Keratinocyte (primary cell): ENCODE measurements around the gene MICU2. TPM values are rescaled to one million over a fixed set of nuclear protein-coding genes. Genes with fewer than 3 reads are reported as not detected.

Source experiments
- DNase-seq: peaks from one replicate; pipeline ENCODE4 v3.0.0-alpha.2; 2011; ENCODE audit warnings: low read depth, missing footprints, low spot score
- FAIRE-seq: peaks from 2 replicates; lab custom pipeline; 2011; peaks lifted over from hg19 to GRCh38; lab: Jason Lieb, UNC
- H2AFZ ChIP-seq: 2 replicates; pipeline ENCODE4 v1.6.0; 2012; ENCODE audit warnings: low read length, control low read depth, inconsistent platforms; ENCODE audit not compliant: control insufficient read depth
- H3K27ac ChIP-seq: 2 replicates; pipeline ENCODE4 v1.5.1; 2011; ENCODE audit warnings: low read length; ENCODE audit not compliant: control insufficient read depth, insufficient read depth
- H3K27me3 ChIP-seq: 3 replicates; pipeline ENCODE4 v1.6.0; 2011; ENCODE audit warnings: low read length; ENCODE audit not compliant: control insufficient read depth, insufficient read depth; ENCODE audit errors: extremely low read depth
- H3K36me3 ChIP-seq, 2 experiments: 2 replicates in 1 of 2; 3 replicates in 1 of 2; pipeline ENCODE4 v1.5.1; 2011; ENCODE audit warnings: low read length in 2 of 2, mild to moderate bottlenecking in 1 of 2; ENCODE audit not compliant: control insufficient read depth in 2 of 2, insufficient read depth in 2 of 2; ENCODE audit errors: extremely low read depth in 1 of 2
- H3K4me1 ChIP-seq: 3 replicates; pipeline ENCODE4 v1.5.1; 2011; ENCODE audit warnings: low read length; ENCODE audit not compliant: control insufficient read depth, insufficient read depth; ENCODE audit errors: extremely low read depth
- H3K4me2 ChIP-seq: 3 replicates; pipeline ENCODE4 v1.6.0; 2011; ENCODE audit warnings: low read depth, low read length; ENCODE audit not compliant: control insufficient read depth, insufficient read depth; ENCODE audit errors: extremely low read depth
- H3K4me3 ChIP-seq, 3 experiments: fragments of 200-600 bp in 1 of 3; sonication (generic) in 1 of 3; 2 replicates in 2 of 3; 3 replicates in 1 of 3; pipeline ENCODE4 v1.5.1; 2011 to 2016; ENCODE audit warnings: low read length in 3 of 3, mild to moderate bottlenecking in 3 of 3, control low read depth in 2 of 3, inconsistent platforms in 1 of 3, low read depth in 1 of 3, mixed read lengths in 1 of 3, mixed run types in 1 of 3, moderate library complexity in 1 of 3; ENCODE audit not compliant: control insufficient read depth in 2 of 3, insufficient read depth in 2 of 3; ENCODE audit errors: extremely low read depth in 1 of 3
- H3K79me2 ChIP-seq: 2 replicates; pipeline ENCODE4 v1.6.0; 2012; ENCODE audit warnings: low read length; ENCODE audit not compliant: control insufficient read depth, insufficient read depth
- H3K9ac ChIP-seq: 3 replicates; pipeline ENCODE4 v1.6.0; 2011; ENCODE audit warnings: low read length; ENCODE audit not compliant: control insufficient read depth, insufficient read depth; ENCODE audit errors: extremely low read depth
- H3K9me1 ChIP-seq: 3 replicates; pipeline ENCODE4 v1.6.0; 2011; ENCODE audit warnings: low read length; ENCODE audit not compliant: control insufficient read depth, insufficient read depth; ENCODE audit errors: extremely low read depth
- H3K9me3 ChIP-seq: 2 replicates; pipeline ENCODE4 v1.5.1; 2012; ENCODE audit warnings: low read depth, low read length; ENCODE audit not compliant: control insufficient read depth
- H4K20me1 ChIP-seq: 3 replicates; pipeline ENCODE4 v1.6.0; 2011; ENCODE audit warnings: low read length; ENCODE audit not compliant: control insufficient read depth, insufficient read depth; ENCODE audit errors: extremely low read depth
- EZH2 ChIP-seq: IDR thresholded peaks from one replicate; pipeline ENCODE4 v1.6.1; 2012; ENCODE audit warnings: inconsistent platforms, mild to moderate bottlenecking, low read length, moderate library complexity
- dilution Hi-C: fragments of 300-500 bp; cut with MboI; formaldehyde crosslinking; loops from one replicate; pipeline ENCODE4 v1.7.0; 2020; ENCODE audit warnings: low sequenced_read_pairs; ENCODE audit not compliant: extremely low pct_ligation_motif_present
- polyA plus RNA-seq, 5 experiments: library from polyadenylated mRNA; depleted of rRNA in 3 of 5; stranded (reverse) in 3 of 5; stranded (forward) in 1 of 5; unstranded in 1 of 5; fragments of >200 nt; gene quantifications; 1 replicate in 1 of 5; 2 replicates in 3 of 5; 3 replicates in 1 of 5; pipeline versions ENCODE4 v1.2.1 to v1.2.3, GENCODE V29; 2011 to 2012; ENCODE audit warnings: missing spikeins in 2 of 5, low read depth in 1 of 5, low replicate concordance in 1 of 5
- TF ChIP-seq, protein P1 (sequence below), 3 experiments: IDR thresholded peaks in 1 of 3; conservative IDR thresholded peaks in 1 of 3; optimal IDR thresholded peaks in 1 of 3; 2 replicates in 2 of 3; 3 replicates in 1 of 3; pipeline versions ENCODE3 to v1.5.1; 2011; ENCODE audit warnings: low read length in 3 of 3, mild to moderate bottlenecking in 3 of 3, moderate library complexity in 2 of 3, control low read depth in 1 of 3, inconsistent platforms in 1 of 3; ENCODE audit not compliant: insufficient read depth in 2 of 3; ENCODE audit errors: extremely low read depth in 1 of 3

Gene MICU2
- polyA plus RNA-seq, 1 donor (not counting 4 experiments of a cell fraction or from before 2014, with no cell fraction given) = 42.9 TPM

DNA sequence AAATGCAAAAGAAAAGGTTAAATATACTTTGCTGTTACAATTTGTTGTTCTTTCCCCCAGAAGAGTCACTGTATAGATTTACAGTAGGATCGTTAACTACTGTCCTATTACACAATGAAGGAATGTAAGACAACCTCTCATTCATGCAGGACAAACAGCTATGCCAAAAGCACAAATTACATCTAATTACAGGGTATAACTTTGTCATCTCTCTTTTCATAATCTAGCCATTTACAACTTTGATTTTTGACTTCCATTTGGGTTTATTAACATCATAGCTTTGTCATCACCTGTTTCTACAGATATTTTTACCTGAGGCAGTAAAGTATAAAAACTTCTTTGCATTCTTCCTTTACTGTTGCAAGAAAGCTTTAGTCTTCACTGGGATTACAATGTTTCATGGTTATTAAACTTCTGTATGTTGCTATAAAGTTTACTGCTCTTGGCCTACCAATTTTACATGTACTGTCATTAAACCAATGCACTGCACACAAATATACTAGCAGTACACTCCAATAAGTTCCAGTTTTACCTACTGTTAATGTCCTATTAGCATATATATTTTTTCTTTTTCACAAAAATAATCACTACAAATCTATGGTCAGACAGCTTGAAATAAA lies 18.9 kb downstream of the MICU2 start:
- H3K4me3 ChIP-seq = no peak overlapping the region
- H3K9me3 ChIP-seq = peaks cover 2% of the 10 kb centered on the region
- peaks cover 2% of the 10 kb centered on the region for H3K4me1 ChIP-seq
- DNase-seq (no peak), FAIRE-seq (no peak)
- H3K4me2 ChIP-seq = no peak overlapping the region
- dilution Hi-C loops = no loop called here
- no peak for TF ChIP-seq EZH2
- H2AFZ ChIP-seq = no peak overlapping the region
- peaks cover 41% of the 10 kb centered on the region for H3K79me2 ChIP-seq
- no peaks in the 10 kb centered on the region for H3K36me3 ChIP-seq
- H3K9ac ChIP-seq = no peak overlapping the region
- H3K27me3 ChIP-seq = no peaks in the 10 kb centered on the region
- H3K27ac ChIP-seq = no peak overlapping the region
- no peaks in the 10 kb centered on the region for H3K9me1 ChIP-seq
- H4K20me1 ChIP-seq = no peaks in the 10 kb centered on the region

DNA sequence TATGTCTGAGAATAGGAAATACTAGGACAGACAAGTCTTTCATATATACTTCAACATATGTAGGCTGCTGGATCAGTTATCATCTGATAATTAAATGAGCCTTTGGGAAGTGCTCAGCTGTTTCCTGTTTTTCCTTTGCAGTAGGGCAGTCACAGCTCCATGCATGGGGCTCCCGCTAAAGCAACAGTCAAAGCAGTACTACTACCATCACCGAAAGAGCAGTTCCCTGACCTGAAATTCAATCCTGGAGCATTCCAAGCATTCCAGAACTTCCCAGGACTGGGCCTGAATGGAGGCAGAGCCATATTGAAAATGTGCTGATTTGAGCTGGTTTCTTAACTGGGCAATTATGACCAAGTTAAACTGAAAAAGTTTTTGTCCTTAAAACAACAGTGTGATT lies 20.5 kb downstream of the MICU2 start:
- Histone ChIP-seq H3K79me2 (peaks cover 32% of the 10 kb centered on the region), H3K9me3 (peaks cover 2% of the 10 kb centered on the region), H2AFZ (no peak overlapping the region), H3K9ac (no peak overlapping the region), H3K4me1 (peaks cover under 1% of the 10 kb centered on the region), H3K4me3 (no peak overlapping the region), H3K27ac (no peak overlapping the region), H3K9me1 (no peaks in the 10 kb centered on the region), H4K20me1 (no peaks in the 10 kb centered on the region), H3K4me2 (no peak overlapping the region), H3K27me3 (no peaks in the 10 kb centered on the region), H3K36me3 (no peaks in the 10 kb centered on the region)
- no peak for FAIRE-seq
- dilution Hi-C loops = no loop called here
- DNase-seq = no peak
- TF ChIP-seq, protein P1, sequence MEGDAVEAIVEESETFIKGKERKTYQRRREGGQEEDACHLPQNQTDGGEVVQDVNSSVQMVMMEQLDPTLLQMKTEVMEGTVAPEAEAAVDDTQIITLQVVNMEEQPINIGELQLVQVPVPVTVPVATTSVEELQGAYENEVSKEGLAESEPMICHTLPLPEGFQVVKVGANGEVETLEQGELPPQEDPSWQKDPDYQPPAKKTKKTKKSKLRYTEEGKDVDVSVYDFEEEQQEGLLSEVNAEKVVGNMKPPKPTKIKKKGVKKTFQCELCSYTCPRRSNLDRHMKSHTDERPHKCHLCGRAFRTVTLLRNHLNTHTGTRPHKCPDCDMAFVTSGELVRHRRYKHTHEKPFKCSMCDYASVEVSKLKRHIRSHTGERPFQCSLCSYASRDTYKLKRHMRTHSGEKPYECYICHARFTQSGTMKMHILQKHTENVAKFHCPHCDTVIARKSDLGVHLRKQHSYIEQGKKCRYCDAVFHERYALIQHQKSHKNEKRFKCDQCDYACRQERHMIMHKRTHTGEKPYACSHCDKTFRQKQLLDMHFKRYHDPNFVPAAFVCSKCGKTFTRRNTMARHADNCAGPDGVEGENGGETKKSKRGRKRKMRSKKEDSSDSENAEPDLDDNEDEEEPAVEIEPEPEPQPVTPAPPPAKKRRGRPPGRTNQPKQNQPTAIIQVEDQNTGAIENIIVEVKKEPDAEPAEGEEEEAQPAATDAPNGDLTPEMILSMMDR (optimal IDR thresholded peaks at IDR 0.05 in 1 of 3, IDR thresholded peaks at IDR 0.05 in 1 of 3, conservative IDR thresholded peaks at IDR 0.05 in 1 of 3; ENCODE audit: extremely low read depth in 1 of 3, insufficient read depth in 2 of 3, low read length in 3 of 3) = no peak
- TF ChIP-seq EZH2 = no peak

DNA sequence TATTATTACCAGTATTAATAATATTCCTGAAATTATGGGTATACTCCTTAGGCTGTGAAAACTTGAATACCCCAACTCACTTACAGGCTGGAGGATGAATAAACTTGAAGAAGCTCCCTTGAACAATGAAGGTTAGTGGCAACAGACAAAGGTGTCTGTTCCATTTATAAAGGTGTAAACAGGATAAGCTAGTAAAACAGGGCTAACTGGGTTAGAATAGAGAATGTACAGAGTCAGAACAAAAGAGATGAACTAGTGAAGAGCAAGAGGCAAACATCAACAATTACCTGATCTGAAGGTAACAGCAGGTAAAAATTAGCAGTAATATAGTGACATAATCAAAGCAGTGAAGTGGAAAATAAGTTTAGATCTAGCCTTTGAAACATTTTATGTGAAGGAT lies 23.2 kb downstream of the MICU2 start:
- Histone ChIP-seq H2AFZ (no peak overlapping the region), H3K9me1 (no peaks in the 10 kb centered on the region), H3K4me1 (no peaks in the 10 kb centered on the region), H3K79me2 (peaks cover 15% of the 10 kb centered on the region), H4K20me1 (no peaks in the 10 kb centered on the region), H3K27me3 (no peaks in the 10 kb centered on the region), H3K4me3 (no peak overlapping the region), H3K27ac (no peak overlapping the region), H3K9me3 (peaks cover 2% of the 10 kb centered on the region), H3K9ac (no peak overlapping the region), H3K36me3 (no peaks in the 10 kb centered on the region), H3K4me2 (no peak overlapping the region)
- dilution Hi-C loops = no loop called here
- TF ChIP-seq, protein P1 (optimal IDR thresholded peaks at IDR 0.05 in 1 of 3, IDR thresholded peaks at IDR 0.05 in 1 of 3, conservative IDR thresholded peaks at IDR 0.05 in 1 of 3; ENCODE audit: extremely low read depth in 1 of 3, insufficient read depth in 2 of 3, low read length in 3 of 3) = no peak
- no peak for TF ChIP-seq EZH2
- no peak for DNase-seq
- FAIRE-seq = no peak
